ENCODE results near the gene BTBD17. TPM values are rescaled to one million over a fixed set of nuclear protein-coding genes. Genes with fewer than 3 reads are reported as not detected.
"Not testable (repeated sequence)": the region's sequence is repeated elsewhere in the genome, so short reads cannot be mapped to it uniquely, and the experiment has no call there.

The BTBD17 gene
- total RNA-seq = not detected in 2 replicates

GRCh38 chr17:74361230-74362068 is at the start of gene BTBD17:
BTBD17 (minus strand) TSS chr17:74361868; CDS start chr17:74361819, 49 bp downstream.
- peaks cover 27% of the 10 kb centered on the region for H3K27me3 ChIP-seq (ENCODE audit: control insufficient read depth, insufficient read depth, low read length)
- TF ChIP-seq CTCF (IDR thresholded peaks at IDR 0.05; ENCODE audit: insufficient read depth, low read length, severe bottlenecking) = peak; percentile 87
- peak; percentile 15 for DNase-seq (ENCODE audit: low read depth)
- H3K4me3 ChIP-seq (ENCODE audit: low read depth, low read length) = no peak within 1 kb of the TSS
- H3K36me3 ChIP-seq (ENCODE audit: control insufficient read depth, insufficient read depth, low read length) = no peaks in the 10 kb centered on the region
- FAIRE-seq = no peak

- FAIRE-seq (no peak), DNase-seq (ENCODE audit: low read depth) (no peak)
- Histone ChIP-seq H3K36me3 (ENCODE audit: control insufficient read depth, insufficient read depth, low read length) (no peaks in the 10 kb centered on the region), H3K27me3 (ENCODE audit: control insufficient read depth, insufficient read depth, low read length) (no peaks in the 10 kb centered on the region), H3K4me3 (ENCODE audit: low read depth, low read length) (no peak overlapping the region)
- no peak for TF ChIP-seq CTCF (IDR thresholded peaks at IDR 0.05; ENCODE audit: insufficient read depth, low read length, severe bottlenecking)
These were observed 48.4 kb upstream of the BTBD17 start for GRCh38 chr17:74410001-74410443.

GRCh38 chr17:74408815-74409214 is 47.1 kb upstream of the BTBD17 start:
- peaks cover 2% of the 10 kb centered on the region for H3K27me3 ChIP-seq (ENCODE audit: control insufficient read depth, insufficient read depth, low read length)
- no peaks in the 10 kb centered on the region for H3K36me3 ChIP-seq (ENCODE audit: control insufficient read depth, insufficient read depth, low read length)
- no peak for FAIRE-seq
- no peak for TF ChIP-seq CTCF (IDR thresholded peaks at IDR 0.05; ENCODE audit: insufficient read depth, low read length, severe bottlenecking)
- peak; percentile 32 for DNase-seq (ENCODE audit: low read depth)
- no peak overlapping the region for H3K4me3 ChIP-seq (ENCODE audit: low read depth, low read length)

- peak; percentile 17 for TF ChIP-seq CTCF (IDR thresholded peaks at IDR 0.05; ENCODE audit: insufficient read depth, low read length, severe bottlenecking)
- H3K27me3 ChIP-seq (ENCODE audit: control insufficient read depth, insufficient read depth, low read length) = peaks cover 3% of the 10 kb centered on the region
- no peaks in the 10 kb centered on the region for H3K36me3 ChIP-seq (ENCODE audit: control insufficient read depth, insufficient read depth, low read length)
- no peak overlapping the region for H3K4me3 ChIP-seq (ENCODE audit: low read depth, low read length)
- FAIRE-seq (no peak), DNase-seq (ENCODE audit: low read depth) (peak; percentile 15)
These were observed 46.6 kb upstream of the BTBD17 start for GRCh38 chr17:74408262-74408661.

GRCh38 chr17:74407384-74407783 is 45.7 kb upstream of the BTBD17 start:
- no peak for DNase-seq (ENCODE audit: low read depth)
- Histone ChIP-seq H3K4me3 (ENCODE audit: low read depth, low read length) (no peak overlapping the region), H3K27me3 (ENCODE audit: control insufficient read depth, insufficient read depth, low read length) (peaks cover 3% of the 10 kb centered on the region), H3K36me3 (ENCODE audit: control insufficient read depth, insufficient read depth, low read length) (no peaks in the 10 kb centered on the region)
- FAIRE-seq = no peak
- TF ChIP-seq CTCF (IDR thresholded peaks at IDR 0.05; ENCODE audit: insufficient read depth, low read length, severe bottlenecking) = no peak

GRCh38 chr17:74405311-74405710 is 43.6 kb upstream of the BTBD17 start:
- FAIRE-seq; H3K4me3 ChIP-seq (ENCODE audit: low read depth, low read length): not testable (repeated sequence)

More at GRCh38 chr17:74405311-74405710, 43.6 kb upstream of the BTBD17 start:
- DNase-seq (ENCODE audit: low read depth); H3K36me3 ChIP-seq (ENCODE audit: control insufficient read depth, insufficient read depth, low read length); H3K27me3 ChIP-seq (ENCODE audit: control insufficient read depth, insufficient read depth, low read length): not testable (repeated sequence)

All from bronchial epithelial cell (primary cell).